Subcutaneous adipose tissue (tissue), 4 donors: ENCODE results near the gene SRD5A2. TPM values are rescaled to one million over a fixed set of nuclear protein-coding genes. Genes with fewer than 3 reads are reported as not detected.

ENCODE experiments used
- CTCF ChIP-seq: fragments of 450-650 bp; IDR thresholded peaks from one replicate; pipeline ENCODE4 v1.5.1; 2016; ENCODE audit warnings: low read depth, mild to moderate bottlenecking, control low read depth, antibody characterized with exemption, moderate library complexity
- total RNA-seq, 4 donors: library from RNA; depleted of rRNA; stranded (reverse); fragments of >200 nt; gene quantifications; one replicate each; pipeline ENCODE4 v1.1.0, GENCODE V29; 2016

The SRD5A2 gene
- total RNA-seq, 4 donors from 2014 or later = under 0.01 TPM; not detected in 2

DNA sequence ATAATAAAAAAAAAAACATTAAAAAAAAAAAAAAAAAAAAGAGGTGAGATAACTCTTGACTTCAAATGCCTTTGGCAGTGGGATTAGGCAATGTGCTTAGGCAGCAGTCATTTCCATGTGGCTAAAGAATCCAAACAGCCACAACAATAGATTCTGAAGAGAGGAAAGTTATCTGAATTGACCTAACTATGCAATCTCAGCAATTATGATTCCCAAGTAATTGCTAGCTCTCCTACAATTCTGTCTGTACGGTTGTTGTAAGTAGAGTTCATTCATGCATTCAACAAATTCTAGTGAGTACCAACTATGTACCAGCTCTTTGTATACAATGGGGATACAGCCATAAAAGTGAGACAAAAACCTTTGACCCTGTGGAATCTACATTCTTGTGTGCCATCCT, 3.6 kb downstream of the SRD5A2 start:
- TF ChIP-seq CTCF = no peak

GRCh38 chr2:31568585-31569201, 12.0 kb downstream of the SRD5A2 start:
- TF ChIP-seq CTCF = no peak

- no peak for TF ChIP-seq CTCF
These were observed 13.1 kb downstream of the SRD5A2 start for GRCh38 chr2:31567679-31568078.

DNA sequence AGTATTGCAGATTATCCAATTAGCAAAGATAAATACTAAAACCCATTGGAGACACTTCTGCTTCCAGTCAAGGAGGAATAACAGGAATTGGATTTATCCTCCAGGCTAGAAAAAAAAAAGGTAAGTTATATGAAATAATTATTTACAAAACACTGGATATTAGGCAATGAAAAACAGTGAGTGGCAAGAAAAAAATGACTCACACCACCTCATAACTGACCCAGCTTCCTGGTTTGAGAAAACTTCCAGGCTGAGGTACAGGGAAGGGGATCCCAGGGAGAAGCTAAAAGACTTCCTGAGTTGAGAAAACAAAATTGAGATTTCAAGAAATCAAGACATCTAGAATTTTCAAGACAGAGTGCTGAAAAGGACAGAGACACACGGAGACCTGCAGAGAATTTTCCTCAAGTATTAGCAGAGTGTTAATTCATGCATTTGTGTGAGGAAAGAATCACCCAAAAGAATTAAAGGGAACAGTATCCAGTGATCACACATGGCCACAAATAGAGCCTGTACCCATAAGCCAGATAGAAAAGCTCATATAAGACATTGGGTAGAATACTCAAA, 17.4 kb downstream of the SRD5A2 start:
- TF ChIP-seq CTCF = no peak

DNA sequence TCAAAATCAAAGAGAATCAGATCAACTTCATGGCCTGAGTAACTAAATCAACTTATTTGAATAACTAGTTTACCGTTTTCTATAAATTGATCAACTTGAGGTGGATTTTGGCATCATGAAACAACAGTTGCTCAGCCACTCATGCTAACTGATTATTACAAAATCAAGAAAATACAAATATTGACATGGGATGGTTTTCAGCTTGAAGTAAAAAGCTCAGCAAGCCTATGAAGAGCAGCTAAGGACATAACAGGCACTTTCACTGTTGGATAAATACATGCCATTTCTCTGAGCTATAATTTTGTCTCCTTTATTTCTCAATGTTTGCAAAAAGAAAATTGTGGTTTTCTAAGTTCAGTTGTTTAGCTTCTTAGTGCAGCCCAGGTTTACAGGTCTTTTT, 18.9 kb downstream of the SRD5A2 start:
- no peak for TF ChIP-seq CTCF

GRCh38 chr2:31558401-31559295, 22.1 kb downstream of the SRD5A2 start:
- no peak for TF ChIP-seq CTCF

GRCh38 chr2:31556940-31557339, 23.8 kb downstream of the SRD5A2 start:
- no peak for TF ChIP-seq CTCF
